GM19099 (cell line): ENCODE results near the gene GPC6.

ENCODE experiments used
- POLR2A ChIP-seq: IDR thresholded peaks from 3 replicates; pipeline ENCODE4 v1.6.1; 2011; ENCODE audit warnings: low read depth; ENCODE audit not compliant: insufficient read length; ENCODE audit errors: extremely low read depth

The GPC6 gene

DNA sequence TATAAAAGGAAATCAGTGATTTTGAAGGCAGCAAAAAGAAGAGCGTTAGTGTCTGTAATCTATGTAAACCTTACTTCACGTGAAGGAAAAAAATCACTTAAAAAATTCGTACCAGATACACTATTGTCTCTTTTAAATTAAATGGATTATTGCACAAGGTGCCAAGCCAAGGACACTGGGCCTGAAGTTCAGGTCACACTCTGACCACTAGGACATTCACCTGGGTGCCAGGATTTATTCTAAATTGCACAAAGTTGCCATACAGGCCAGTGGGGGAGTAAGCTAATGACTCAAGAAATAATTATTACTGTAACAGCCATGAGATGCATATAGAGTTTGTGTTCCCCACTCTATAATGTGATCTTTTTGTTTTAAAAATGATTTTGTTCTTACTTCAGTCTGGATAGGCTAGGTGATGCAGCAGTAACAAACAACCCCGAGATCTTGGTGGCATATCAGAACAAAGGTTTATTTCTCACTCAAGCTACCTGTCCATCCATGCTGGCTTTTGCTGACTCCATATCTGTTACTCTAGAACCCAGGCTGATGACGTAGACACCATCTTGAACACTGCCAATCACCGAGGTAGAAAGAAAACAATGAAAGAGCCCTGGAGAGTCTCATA, 1000.8 kb downstream of the GPC6 start:
- no peak for TF ChIP-seq POLR2A

DNA sequence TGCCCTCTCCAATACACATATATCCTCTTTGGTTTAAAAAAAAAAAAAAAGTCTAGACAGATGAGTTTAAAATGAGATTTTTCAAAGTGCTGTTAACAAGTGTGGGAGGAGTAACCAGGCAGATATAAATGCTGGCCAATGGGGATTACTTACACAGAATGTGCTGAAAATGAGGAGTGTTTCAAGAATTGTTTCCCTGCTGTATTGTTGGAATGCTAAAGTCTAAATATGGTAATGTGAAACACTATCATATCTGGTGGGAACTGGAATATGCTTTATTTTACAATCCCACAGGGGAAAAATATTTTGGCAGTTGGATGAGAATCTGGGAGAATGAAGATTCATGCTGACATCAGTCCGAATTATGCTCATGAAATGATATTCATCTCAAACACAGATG, 1002.2 kb downstream of the GPC6 start:
- TF ChIP-seq POLR2A: no peak

DNA sequence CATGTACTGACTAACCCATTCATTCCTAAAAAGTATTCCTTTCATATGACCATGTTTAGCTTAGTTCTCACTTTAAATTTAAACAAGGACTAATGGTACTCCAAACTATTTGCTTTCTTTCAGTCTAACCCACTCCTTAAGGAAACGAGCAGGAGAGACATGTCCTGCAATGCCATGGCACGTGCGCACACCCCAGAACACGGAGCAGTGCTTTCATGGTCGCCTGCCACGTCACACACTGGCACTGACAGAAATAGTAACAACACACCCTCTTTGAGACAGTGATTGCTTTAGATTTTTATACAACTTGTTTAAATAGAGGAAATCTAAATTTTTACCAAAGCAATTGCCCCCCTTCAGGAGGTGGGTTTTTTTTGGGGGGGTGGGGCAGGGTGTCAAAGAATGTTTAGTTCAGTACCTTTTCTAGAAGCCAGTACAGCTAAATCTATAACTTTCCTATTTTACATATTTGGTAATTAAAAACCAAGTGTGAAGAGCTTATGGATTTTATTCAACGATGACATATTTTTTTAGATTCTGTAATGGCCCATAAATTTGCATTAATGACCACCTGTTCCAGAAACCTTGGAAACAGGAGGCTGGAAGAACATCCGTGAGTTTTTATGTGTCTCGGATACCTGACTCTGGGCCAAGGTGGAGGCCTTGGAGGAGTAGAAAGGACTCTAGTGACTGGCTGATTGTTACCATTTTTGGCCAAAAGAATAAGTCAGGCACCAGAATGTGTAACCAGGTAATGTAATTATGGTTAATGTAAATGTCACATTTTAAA, 1005.7 kb downstream of the GPC6 start:
- no peak for TF ChIP-seq POLR2A

DNA sequence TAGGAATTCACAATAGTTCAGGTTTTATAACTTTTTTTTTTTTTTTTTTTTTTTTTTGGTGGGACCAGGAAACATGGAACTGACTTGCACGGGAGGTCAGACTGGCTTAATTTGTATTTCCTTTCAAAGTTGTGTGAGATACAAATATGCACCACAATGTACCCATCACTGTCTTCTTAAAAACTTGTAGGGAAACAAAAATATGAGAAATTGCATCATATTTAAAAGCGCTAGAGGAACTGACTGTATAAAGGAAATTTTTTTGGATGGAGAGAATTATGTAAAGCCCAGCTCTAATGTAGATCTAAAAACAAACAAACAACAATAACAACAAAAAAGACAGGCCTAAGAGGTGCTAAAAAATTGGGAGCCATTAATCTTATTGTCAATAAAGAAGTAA, 1006.3 kb downstream of the GPC6 start:
- TF ChIP-seq POLR2A: no peak

DNA sequence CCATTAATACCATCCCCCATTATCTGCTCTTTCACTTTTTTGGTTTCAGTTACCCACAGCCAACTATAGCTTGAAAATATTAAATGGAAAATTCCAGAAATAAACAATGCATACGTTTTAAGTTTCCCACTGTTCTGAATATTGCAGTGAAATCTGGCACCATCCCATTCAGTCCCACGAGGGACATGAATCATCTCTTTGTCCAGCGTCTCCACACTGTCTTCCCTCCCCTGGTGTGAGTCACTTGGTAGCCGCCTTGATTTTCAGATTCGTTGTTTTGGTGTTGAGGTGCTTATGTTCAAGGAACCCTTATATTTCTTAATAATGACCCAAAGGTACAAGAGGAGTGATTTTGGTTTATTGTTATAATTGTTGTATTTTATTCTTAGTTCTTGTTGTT, 1006.8 kb downstream of the GPC6 start:
- no peak for TF ChIP-seq POLR2A

DNA sequence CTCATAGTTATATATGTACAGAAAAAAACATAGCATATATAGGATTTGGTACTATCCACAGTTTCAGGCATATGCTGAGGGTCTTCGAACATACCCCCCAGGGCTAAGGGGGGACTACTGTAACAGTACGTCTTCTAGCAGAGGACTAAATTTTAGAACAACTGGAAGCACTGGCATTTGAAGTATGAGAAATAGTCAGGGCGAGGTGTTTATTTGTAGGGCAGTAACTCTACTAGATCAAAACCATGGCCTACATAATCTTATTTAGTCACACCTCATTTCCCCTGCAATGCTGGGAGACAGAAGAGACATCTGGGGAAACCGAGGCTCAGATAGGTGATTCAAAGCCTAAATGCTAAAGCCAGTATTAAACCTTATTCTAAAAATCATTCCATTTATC, 1007.2 kb downstream of the GPC6 start:
- no peak for TF ChIP-seq POLR2A

DNA sequence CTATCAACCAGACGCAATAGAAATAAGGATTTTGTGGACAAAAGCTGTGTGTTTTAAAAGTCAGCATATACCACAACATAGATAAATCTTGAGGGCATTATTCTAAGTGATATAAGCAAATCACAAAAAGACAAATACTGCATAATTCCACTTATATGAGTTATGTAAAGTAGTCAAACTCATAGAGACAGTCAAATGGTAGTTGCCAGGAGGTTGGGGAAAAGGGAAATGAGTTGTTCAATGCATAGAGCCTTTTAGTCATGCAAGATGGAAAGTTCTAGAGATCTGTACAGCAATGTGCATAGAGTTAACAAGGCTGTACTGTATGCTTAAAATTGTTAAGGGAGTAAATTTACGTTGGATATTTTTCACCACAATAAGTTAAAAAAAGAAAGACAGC, 1008.1 kb downstream of the GPC6 start:
- no peak for TF ChIP-seq POLR2A

DNA sequence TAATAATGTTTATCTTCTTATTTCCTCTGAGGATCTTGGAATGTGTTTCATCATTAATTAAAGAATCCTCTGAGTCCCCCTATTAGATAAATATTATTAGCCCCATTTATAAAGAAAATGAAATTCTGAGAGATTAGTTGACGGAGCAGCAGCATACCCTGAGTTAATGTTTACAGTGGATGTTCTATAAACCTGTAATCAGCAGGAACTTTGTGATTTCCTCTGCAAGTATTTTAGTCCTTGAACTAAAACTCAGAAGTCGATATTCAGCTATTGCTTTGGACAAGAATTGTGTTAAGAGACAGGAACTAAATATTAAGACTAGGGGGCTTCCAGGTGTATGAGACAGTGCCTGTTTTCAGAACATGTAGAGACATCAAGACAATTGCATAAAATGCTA, 1009.5 kb downstream of the GPC6 start:
- TF ChIP-seq POLR2A: no peak

DNA sequence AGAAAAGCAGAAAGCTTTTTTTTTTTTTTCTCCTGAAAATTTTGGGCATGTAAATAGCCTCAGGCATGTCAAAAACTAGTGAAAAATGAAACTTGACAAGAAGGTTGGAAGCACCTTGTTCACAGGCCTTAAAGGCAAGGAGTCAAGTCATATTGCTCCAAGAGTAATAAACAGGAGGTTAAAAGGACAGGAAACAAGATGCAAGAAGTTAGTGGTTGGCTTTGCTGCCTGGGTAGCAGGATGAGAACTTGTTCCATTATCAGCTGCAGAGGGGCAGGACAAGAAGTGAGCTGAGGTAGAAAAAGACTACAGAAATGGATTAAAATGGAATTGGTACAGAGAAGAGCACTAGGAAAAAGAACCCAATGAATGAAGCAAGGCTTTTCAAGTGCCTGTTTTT, 1010.3 kb downstream of the GPC6 start:
- no peak for TF ChIP-seq POLR2A

DNA sequence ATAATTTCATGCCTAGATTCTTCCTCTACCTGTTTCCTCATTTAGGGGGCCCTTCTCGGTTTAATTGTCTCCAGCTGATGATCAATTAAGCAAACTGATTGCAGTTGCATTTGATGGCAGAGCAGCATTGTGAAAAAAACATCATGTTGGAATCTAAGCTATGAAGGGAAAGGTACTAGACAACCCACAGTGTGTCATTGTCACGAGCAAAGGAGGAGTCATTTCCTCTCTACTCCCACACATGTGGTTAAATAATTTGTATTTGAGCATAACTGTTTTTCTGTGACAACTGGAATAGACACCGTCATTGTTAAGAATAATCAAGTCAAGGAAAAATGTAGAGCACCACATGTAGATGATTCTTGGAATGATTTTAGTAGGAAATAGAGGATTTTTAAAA, 1012.5 kb downstream of the GPC6 start:
- no peak for TF ChIP-seq POLR2A

DNA sequence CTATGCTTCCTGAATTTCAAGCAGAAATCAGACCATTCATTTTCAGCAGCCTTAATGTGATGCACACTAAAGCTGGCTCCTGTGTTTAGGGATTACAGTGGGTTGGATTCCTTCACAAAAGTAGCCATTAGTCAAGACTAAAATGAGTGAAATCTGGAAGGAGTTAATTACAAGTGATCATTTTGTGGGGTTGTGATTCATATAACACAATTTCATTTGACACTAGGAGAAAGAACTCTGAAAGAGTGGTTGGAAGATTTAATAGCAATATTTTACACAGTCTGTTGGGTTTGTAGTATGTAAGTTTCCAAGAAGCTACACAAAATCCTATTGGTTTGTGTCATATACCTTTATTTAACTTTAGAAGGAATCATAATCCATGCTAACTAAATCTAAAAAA, 1015.9 kb downstream of the GPC6 start:
- no peak for TF ChIP-seq POLR2A

DNA sequence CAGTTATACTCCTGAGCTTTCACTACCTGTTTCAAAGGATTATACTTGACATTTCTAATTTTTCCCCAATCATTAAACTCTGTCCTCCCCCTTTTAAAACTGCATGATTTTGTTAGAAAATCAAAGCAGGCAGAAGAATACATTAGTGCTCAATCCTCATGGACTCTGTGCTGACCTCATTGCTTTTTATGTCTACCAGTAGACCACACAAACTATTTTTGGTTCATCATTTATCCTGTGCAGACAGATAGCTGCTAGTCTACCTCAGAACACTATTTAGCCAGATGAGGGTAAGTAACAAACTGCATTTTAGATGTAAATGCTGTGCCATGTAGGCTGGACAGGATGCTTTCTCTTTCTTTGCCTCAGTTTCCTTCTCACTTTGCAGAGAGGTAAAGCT, 1016.9 kb downstream of the GPC6 start:
- TF ChIP-seq POLR2A: no peak

DNA sequence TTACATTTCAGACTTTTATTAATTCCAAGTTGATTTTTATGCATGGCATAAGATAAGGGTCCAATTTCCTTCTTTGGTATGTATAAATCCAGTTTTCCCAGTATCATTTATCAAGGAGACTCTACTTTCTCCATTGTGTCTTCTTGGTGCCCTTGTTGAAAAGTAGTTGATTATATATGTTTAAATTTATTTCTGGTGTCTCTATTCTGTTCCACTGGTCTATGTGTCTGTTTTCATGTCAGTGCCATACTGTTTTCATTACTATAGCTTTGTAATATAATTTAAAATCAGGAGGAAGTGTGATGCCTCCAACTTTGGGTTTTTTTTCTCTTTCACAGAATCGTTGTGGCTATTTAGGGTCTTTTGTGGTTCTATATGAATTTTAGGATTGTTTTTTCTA, 1019.9 kb downstream of the GPC6 start:
- TF ChIP-seq POLR2A: no peak

DNA sequence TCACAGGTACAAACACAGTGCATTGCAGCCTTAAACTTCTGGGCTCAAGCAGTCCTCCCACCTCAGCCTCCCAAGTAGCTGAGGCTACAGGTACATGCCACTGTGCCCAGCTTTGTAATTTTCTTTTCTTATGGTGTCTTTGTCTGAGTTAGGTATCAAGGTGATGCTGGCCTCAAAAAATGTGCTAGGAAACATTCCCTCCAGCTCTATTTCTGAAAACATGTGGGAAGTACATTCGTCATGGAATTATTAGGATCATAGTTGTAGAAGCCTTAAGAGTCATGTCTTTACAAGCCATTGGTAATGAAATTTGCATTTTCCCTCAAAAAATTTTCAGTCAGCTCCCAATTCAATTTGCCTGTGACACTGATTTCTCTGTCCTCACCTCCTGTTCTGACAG, 1021.3 kb downstream of the GPC6 start:
- no peak for TF ChIP-seq POLR2A

DNA sequence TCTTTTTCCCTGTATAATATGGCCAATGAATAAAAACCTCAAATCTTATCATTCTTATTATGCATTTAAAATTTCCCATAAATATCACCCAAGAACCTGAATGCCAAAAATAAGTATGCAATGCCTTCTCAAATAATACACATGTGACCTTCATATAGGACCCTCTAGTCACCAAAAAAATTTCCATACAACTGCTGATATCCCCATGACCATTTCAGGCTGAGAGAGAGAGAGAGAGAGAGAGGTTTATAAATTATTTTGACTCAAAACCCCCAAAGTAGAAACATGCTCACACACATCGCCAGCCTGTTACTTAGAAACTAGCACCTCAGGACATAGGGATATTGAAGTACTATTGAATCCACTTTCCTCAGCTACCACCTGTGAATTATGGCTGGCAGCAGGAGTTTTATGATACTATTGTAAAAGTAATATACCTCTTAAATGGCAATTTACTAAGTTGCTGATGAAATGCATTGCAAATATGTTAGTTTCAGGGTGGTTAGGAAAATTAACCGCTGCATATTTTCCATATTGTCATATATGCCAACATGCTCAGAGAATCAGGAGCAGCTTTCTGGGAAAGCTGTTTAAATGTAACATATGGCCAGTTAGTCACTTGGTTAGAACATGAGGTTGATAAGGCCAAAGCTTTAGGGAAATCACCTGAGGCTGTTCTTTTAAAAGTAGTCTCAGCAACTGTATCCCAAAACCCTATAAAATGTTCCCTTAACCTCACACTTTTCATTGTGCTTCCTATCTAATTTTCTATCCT, 1022.0 kb downstream of the GPC6 start:
- no peak for TF ChIP-seq POLR2A

DNA sequence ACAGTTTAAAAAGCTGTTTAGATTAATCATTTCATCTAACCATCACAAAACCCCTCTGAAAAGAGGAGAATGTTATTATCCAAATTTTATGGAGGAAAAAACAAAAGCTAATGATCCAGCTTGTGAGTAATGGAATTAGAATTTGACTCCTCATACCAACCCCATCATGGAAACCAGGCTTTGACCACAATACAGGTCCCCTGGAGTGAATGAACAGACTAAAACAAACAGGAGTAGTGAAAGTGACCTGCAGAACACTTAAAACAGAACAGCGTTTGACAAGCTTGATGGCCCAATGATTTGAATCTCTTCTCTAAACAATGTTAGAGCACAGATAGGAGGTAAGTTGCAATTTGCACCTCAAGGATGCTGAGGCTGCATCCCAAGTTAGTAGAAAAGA, 1022.9 kb downstream of the GPC6 start:
- TF ChIP-seq POLR2A: no peak
